Adrenal gland (tissue), 12 donors: ENCODE data around the gene MTUS2. TPM values are rescaled to one million over a fixed set of nuclear protein-coding genes. Genes with fewer than 3 reads are reported as not detected.

ENCODE experiments used
- DNase-seq, 7 donors: peaks; one replicate each; pipeline ENCODE4 v3.0.0-alpha.2; 2019 to 2020
- H3K27ac ChIP-seq, 5 donors: fragments of 200-600 bp; sonication (generic) in 4 of 5; 1 replicate in 3 of 5; 2 replicates in 2 of 5; pipeline versions ENCODE4 v1.5.1 to v1.8.0; 2016 to 2020; ENCODE audit warnings: mild to moderate bottlenecking in 1 of 5
- H3K27me3 ChIP-seq: fragments of 200-600 bp; 2 replicates; pipeline ENCODE4 v1.8.0; 2021
- H3K36me3 ChIP-seq, 2 donors: fragments of 200-600 bp; replicated peaks in 1 of 2; 1 replicate in 1 of 2; 2 replicates in 1 of 2; pipeline versions ENCODE4 v1.5.1 to v1.8.0; 2018 to 2022
- H3K4me1 ChIP-seq, 2 donors: fragments of 200-600 bp; replicated peaks in 1 of 2; 1 replicate in 1 of 2; 2 replicates in 1 of 2; pipeline versions ENCODE4 v1.5.1 to v1.8.0; 2018 to 2021
- H3K4me3 ChIP-seq, 4 donors: fragments of 200-600 bp; sonication (generic) in 3 of 4; one replicate each; pipeline ENCODE4 v1.5.1; 2016 to 2018
- H3K9me3 ChIP-seq, 3 donors: fragments of 200-600 bp; sonication (generic) in 1 of 3; replicated peaks in 1 of 3; 1 replicate in 2 of 3; 2 replicates in 1 of 3; pipeline versions ENCODE4 v1.5.1 to v1.8.0; 2016 to 2021
- CTCF ChIP-seq, 6 experiments: fragments of 450-650 bp in 4 of 6; fragments of 200-600 bp in 2 of 6; sonication (generic) in 1 of 6; IDR thresholded peaks; 1 replicate in 5 of 6; 2 replicates in 1 of 6; pipeline versions ENCODE4 v1.5.1 to v1.8.0; 2016 to 2021; ENCODE audit warnings: antibody characterized with exemption in 6 of 6, mild to moderate bottlenecking in 2 of 6, moderate library complexity in 1 of 6
- POLR2A ChIP-seq, 2 donors: fragments of 450-650 bp; IDR thresholded peaks; one replicate each; pipeline ENCODE4 v1.6.1; 2017; ENCODE audit warnings: antibody characterized with exemption in 2 of 2, mild to moderate bottlenecking in 2 of 2, moderate library complexity in 1 of 2
- WGBS, 4 donors: extraction: QIAGEN DNeasy Blood & Tissue Kit in 2 of 4; methylation state at CpG; one replicate each; pipeline versions ENCODE4 v1.1.5 to v1.1.7; 2013 to 2017; 5-methylcytosine and 5-hydroxymethylcytosine counted together
- intact Hi-C, 2 donors: fragments of 100-400 bp; cut with DNase I; formaldehyde crosslinking; loops; one replicate each; pipeline versions ENCODE4 v1.14.1 to v1.15.0; 2022 to 2023
- polyA plus RNA-seq, 3 donors: library from polyadenylated mRNA; stranded (reverse); fragments of 200-250 nt in 2 of 3; fragments of 350-450 nt in 1 of 3; fragmentation: Illumina TruSeq in 1 of 3; extraction: RNeasy Lipid Tissue Mini Kit (QIAGEN cat#74804) in 1 of 3; gene quantifications; one replicate each; pipeline ENCODE4 v1.2.3, GENCODE V29; 2013 to 2014
- total RNA-seq, 9 donors: library from RNA; depleted of rRNA in 4 of 9; stranded (reverse); fragments of >200 nt in 4 of 9; fragments of 120-200 nt in 1 of 9; fragmentation: NEBNext Ultra II Directional in 1 of 9; extraction: Animal tissue kit (Norgen Biotek cat#: 25700) in 1 of 9; gene quantifications; one replicate each; pipeline versions ENCODE4 v1.1.0 to v1.2.4, GENCODE V29; 2013 to 2023
- donor health status: healthy with polysubstance abuse.
- donor health status: Bipolar disorder and iron deficiency.
- donor health status: DM: yes; HTN: yes; CAD: no.
- donor health status: DM: no; HTN: no; CAD: no.
- donor health status: DM: no; HTN: no; CAD: no.
- donor health status: DM: yes; HTN: yes; CAD: no.

MTUS2 gene
- total and polyA plus RNA-seq, 12 donors: 0.07 to 0.24 (median 0.14) TPM; not detected in 5

- intact Hi-C loops: no loop called here
- no peak for TF ChIP-seq CTCF (IDR thresholded peaks at IDR 0.05)
- no peaks in the 10 kb centered on the region for H3K9me3 ChIP-seq
- WGBS, 4 donors: 51 to 67% (median 64%) methylated on average over 4 of the region's 4 CpGs
- H3K4me3 ChIP-seq: no peak overlapping the region
- no peak overlapping the region for H3K27ac ChIP-seq
- DNase-seq: no peak
- no peaks in the 10 kb centered on the region for H3K27me3 ChIP-seq
- H3K36me3 ChIP-seq: no peaks in the 10 kb centered on the region
- no peaks in the 10 kb centered on the region for H3K4me1 ChIP-seq
Measured at GRCh38 chr13:29050719-29051118, 230.6 kb downstream of the MTUS2 start.

- no peak overlapping the region for H3K4me3 ChIP-seq
- WGBS, 4 donors: 67 to 100% (median 87%) methylated on average over 1 to 2 of the region's 2 CpGs
- no peaks in the 10 kb centered on the region for H3K4me1 ChIP-seq
- no peaks in the 10 kb centered on the region for H3K36me3 ChIP-seq
- H3K9me3 ChIP-seq: no peaks in the 10 kb centered on the region
- H3K27me3 ChIP-seq: no peaks in the 10 kb centered on the region
- no peak for DNase-seq
- intact Hi-C loops: no loop called here
- TF ChIP-seq POLR2A (IDR thresholded peaks at IDR 0.05) (no peak), CTCF (IDR thresholded peaks at IDR 0.05) (no peak)
- H3K27ac ChIP-seq: no peak overlapping the region
Measured at GRCh38 chr13:29059800-29060199, 239.7 kb downstream of the MTUS2 start.

GRCh38 chr13:29065142-29065541 lies 245.0 kb downstream of the MTUS2 start:
- Histone ChIP-seq H3K36me3 (no peaks in the 10 kb centered on the region), H3K27me3 (no peaks in the 10 kb centered on the region), H3K4me1 (no peaks in the 10 kb centered on the region), H3K9me3 (no peaks in the 10 kb centered on the region), H3K4me3 (no peak overlapping the region), H3K27ac (no peak overlapping the region)
- no peak for TF ChIP-seq POLR2A (IDR thresholded peaks at IDR 0.05)
- no peak for TF ChIP-seq CTCF (IDR thresholded peaks at IDR 0.05)
- WGBS, 4 donors: 71 to 83% (median 77%) methylated on average over 3 of the region's 3 CpGs
- DNase-seq: no peak
- intact Hi-C loops: no loop called here

GRCh38 chr13:29067306-29067945 lies 247.3 kb downstream of the MTUS2 start:
- Histone ChIP-seq H3K27ac (no peak overlapping the region), H3K9me3 (no peaks in the 10 kb centered on the region), H3K27me3 (no peaks in the 10 kb centered on the region), H3K36me3 (no peaks in the 10 kb centered on the region), H3K4me1 (no peaks in the 10 kb centered on the region), H3K4me3 (no peak overlapping the region)
- DNase-seq: no peak
- no peak for TF ChIP-seq POLR2A (IDR thresholded peaks at IDR 0.05)
- TF ChIP-seq CTCF (IDR thresholded peaks at IDR 0.05): no peak
- intact Hi-C loops: no loop called here
- WGBS, 4 donors: 53 to 64% (median 59%) methylated on average over 3 of the region's 3 CpGs
